ENCODE measurements around the gene P3H1. TPM values are rescaled to one million over a fixed set of nuclear protein-coding genes. Genes with fewer than 3 reads are reported as not detected.

Gene P3H1
- polyA plus RNA-seq, 3 donors: 16.8 to 56.9 (median 16.9) TPM

DNA sequence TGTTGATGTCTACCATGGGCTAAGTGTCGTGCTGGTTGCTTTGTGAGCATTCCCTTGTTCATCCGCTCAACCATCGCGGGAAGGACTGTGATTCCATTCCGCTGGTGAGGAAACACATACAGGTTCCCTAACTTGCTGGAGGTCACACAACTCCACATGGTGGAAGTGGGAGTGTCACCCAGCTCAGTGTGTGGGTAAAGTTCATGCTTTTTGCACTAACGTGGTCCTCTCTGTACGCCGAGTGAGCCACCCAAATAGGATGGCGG, 22.7 kb downstream of the P3H1 start:
- no peaks in the 10 kb centered on the region for H3K27me3 ChIP-seq (ENCODE audit: control insufficient read depth in 2 of 2, insufficient read depth in 2 of 2, low read length in 2 of 2)
- H3K79me2 ChIP-seq (ENCODE audit: insufficient read depth, low read length): no peaks in the 10 kb centered on the region
- H4K20me1 ChIP-seq (ENCODE audit: insufficient read depth, low read length): no peaks in the 10 kb centered on the region
- no peak overlapping the region for H3K27ac ChIP-seq (ENCODE audit: low read depth in 1 of 2, low read length in 2 of 2)
- Mint-ChIP-seq H3K36me3 (peaks cover 22 to 39% of the 10 kb centered on the region in 2 donors), H3K4me1 (peaks cover 19% of the 10 kb centered on the region), H3K9me3 (peaks cover 0 to 2% (median 0%) of the 10 kb centered on the region in 7 donors), H3K4me3 (no peak overlapping the region), H3K27ac (peak overlapping the region in 1 of 7 donors; percentile 72), H3K27me3 (ENCODE audit: low read depth in 3 of 3) (peaks cover 0 to 9% (median 2%) of the 10 kb centered on the region in 3 donors)
- no peak overlapping the region for H2AFZ ChIP-seq (ENCODE audit: insufficient read depth, low read depth, low read length, poor library complexity, severe bottlenecking)
- peaks cover 18 to 35% of the 10 kb centered on the region in 2 donors for H3K36me3 ChIP-seq (replicated peaks in 1 of 2; ENCODE audit: control insufficient read depth in 1 of 2, insufficient read depth in 2 of 2, low read length in 2 of 2)
- TF ChIP-seq, protein P1, sequence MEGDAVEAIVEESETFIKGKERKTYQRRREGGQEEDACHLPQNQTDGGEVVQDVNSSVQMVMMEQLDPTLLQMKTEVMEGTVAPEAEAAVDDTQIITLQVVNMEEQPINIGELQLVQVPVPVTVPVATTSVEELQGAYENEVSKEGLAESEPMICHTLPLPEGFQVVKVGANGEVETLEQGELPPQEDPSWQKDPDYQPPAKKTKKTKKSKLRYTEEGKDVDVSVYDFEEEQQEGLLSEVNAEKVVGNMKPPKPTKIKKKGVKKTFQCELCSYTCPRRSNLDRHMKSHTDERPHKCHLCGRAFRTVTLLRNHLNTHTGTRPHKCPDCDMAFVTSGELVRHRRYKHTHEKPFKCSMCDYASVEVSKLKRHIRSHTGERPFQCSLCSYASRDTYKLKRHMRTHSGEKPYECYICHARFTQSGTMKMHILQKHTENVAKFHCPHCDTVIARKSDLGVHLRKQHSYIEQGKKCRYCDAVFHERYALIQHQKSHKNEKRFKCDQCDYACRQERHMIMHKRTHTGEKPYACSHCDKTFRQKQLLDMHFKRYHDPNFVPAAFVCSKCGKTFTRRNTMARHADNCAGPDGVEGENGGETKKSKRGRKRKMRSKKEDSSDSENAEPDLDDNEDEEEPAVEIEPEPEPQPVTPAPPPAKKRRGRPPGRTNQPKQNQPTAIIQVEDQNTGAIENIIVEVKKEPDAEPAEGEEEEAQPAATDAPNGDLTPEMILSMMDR (IDR thresholded peaks at IDR 0.05): no peak
- H3K4me1 ChIP-seq (ENCODE audit: control insufficient read depth in 1 of 2, insufficient read depth in 2 of 2, low read length in 2 of 2): peaks cover 12% of the 10 kb centered on the region in 2 donors
- no peaks in the 10 kb centered on the region for H3K9me3 ChIP-seq (replicated peaks in 1 of 2; ENCODE audit: control insufficient read depth in 1 of 2, insufficient read depth in 1 of 2, low read length in 2 of 2)
- intact Hi-C loops (cut with micrococcal nuclease): loop anchor here in 1 of 2 donors (10.0 kb wide), 1 partner anchor 399 kb away; no protein-coding TSS in a partner anchor
- no peak overlapping the region for H3K4me3 ChIP-seq (replicated peaks in 1 of 3; ENCODE audit: low read depth in 2 of 3, low read length in 3 of 3)
- no peak overlapping the region for H3K9ac ChIP-seq (ENCODE audit: insufficient read depth, low read length, poor library complexity, severe bottlenecking)
- no peak overlapping the region for H3K4me2 ChIP-seq (replicated peaks; ENCODE audit: extremely low read depth, low read length, poor library complexity, severe bottlenecking)
- no peak for DNase-seq
- WGBS (ENCODE audit: insufficient coverage): 87% methylated on average over 4 of the region's 9 CpGs

DNA sequence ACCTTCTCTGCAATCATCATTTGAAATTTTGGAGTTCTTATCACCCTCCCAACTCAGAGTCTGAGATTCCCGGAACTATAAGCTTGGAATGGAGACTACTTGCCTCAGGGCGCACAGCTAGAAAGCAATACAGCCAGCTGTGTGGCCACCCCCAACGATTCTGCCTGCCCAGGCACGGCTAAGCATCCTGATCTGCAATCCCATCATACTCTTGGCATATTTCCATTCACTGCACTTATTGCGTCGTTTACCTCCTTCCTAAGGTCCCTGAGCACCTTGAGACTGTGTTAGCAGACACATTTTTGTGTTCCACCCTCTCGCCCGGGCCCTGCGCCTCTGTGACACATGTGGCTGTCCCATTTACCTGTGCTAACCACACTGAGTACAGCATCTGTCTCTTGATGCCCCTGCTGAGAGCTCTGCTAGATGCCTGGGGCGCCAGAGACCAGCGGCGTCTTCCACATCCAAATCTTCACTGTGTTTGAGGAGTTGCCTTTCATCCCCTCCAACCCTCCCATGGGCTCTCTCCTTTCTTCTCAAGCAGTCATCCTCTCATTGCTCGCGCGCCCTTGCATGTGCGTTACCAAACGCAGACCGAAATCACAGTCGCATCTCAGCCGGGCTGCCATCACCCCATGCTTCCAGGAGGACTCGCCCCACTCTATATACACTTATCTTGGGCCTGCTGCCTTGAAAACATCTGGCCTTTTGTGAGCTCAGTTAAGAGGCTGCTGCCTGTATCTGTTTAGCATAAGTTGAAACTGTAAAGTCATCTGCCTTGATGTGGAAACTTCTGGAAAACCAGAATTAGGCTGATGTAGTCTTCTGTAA, 23.3 kb downstream of the P3H1 start:
- Mint-ChIP-seq H3K9me3 (peaks cover 0 to 2% (median 0%) of the 10 kb centered on the region in 7 donors), H3K27me3 (ENCODE audit: low read depth in 3 of 3) (peaks cover 0 to 9% (median 2%) of the 10 kb centered on the region in 3 donors), H3K4me3 (no peak overlapping the region), H3K27ac (peak overlapping the region in 1 of 7 donors; percentile 11), H3K4me1 (peaks cover 15% of the 10 kb centered on the region), H3K36me3 (peaks cover 22 to 36% of the 10 kb centered on the region in 2 donors)
- Histone ChIP-seq H3K27ac (ENCODE audit: low read depth in 1 of 2, low read length in 2 of 2) (no peak overlapping the region), H2AFZ (ENCODE audit: insufficient read depth, low read depth, low read length, poor library complexity, severe bottlenecking) (no peak overlapping the region), H3K79me2 (ENCODE audit: insufficient read depth, low read length) (no peaks in the 10 kb centered on the region), H3K27me3 (ENCODE audit: control insufficient read depth in 2 of 2, insufficient read depth in 2 of 2, low read length in 2 of 2) (no peaks in the 10 kb centered on the region), H3K9me3 (replicated peaks in 1 of 2; ENCODE audit: control insufficient read depth in 1 of 2, insufficient read depth in 1 of 2, low read length in 2 of 2) (no peaks in the 10 kb centered on the region), H3K9ac (ENCODE audit: insufficient read depth, low read length, poor library complexity, severe bottlenecking) (no peak overlapping the region), H3K4me3 (replicated peaks in 1 of 3; ENCODE audit: low read depth in 2 of 3, low read length in 3 of 3) (no peak overlapping the region), H3K4me1 (ENCODE audit: control insufficient read depth in 1 of 2, insufficient read depth in 2 of 2, low read length in 2 of 2) (peaks cover 7 to 11% of the 10 kb centered on the region in 2 donors), H4K20me1 (ENCODE audit: insufficient read depth, low read length) (no peaks in the 10 kb centered on the region), H3K36me3 (replicated peaks in 1 of 2; ENCODE audit: control insufficient read depth in 1 of 2, insufficient read depth in 2 of 2, low read length in 2 of 2) (peaks cover 18 to 33% of the 10 kb centered on the region in 2 donors), H3K4me2 (replicated peaks; ENCODE audit: extremely low read depth, low read length, poor library complexity, severe bottlenecking) (no peak overlapping the region)
- no peak for DNase-seq
- intact Hi-C loops (cut with micrococcal nuclease): loop anchor here in 1 of 2 donors (10.0 kb wide), 1 partner anchor 399 kb away; no protein-coding TSS in a partner anchor
- TF ChIP-seq, protein P1 (IDR thresholded peaks at IDR 0.05): no peak
- 84% methylated on average over 17 of the region's 21 CpGs for WGBS (ENCODE audit: insufficient coverage)

All from CD14-positive monocyte (primary cell).